Measurements from ENCODE around the gene SPEF2.

DNA sequence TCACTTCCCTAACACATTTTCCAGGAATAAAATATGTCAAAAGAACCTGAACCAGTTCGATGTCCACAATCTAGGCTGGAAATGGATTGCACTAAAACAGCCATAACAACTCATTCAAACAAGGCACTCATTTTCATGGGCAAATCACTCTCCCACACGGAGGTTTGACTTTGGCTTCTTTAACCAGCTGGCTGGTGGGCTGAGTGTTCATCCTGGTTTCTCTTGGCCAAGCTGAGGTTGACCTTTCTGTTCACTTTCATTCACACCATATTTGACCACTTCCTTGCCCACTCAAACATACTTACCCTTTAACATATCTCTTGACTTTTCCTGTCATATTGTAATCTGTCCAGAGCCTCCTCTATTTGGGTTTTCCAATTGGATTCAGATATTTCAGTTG, 244.5 kb downstream of the SPEF2 start:
- TF ChIP-seq CTCF (IDR thresholded peaks at IDR 0.05) (no peak), POLR2A (IDR thresholded peaks at IDR 0.05) (no peak), EP300 (IDR thresholded peaks at IDR 0.05) (no peak)

Measured in suprapubic skin (tissue), 3 donors.